NCI-H446 treated with DMSO at 0.1 percent for 48 hours (cell line): ENCODE results near the gene ATP2B2.
"Not testable (repeated sequence)": the region's sequence is repeated elsewhere in the genome, so short reads cannot be mapped to it uniquely, and the experiment has no call there.

Source experiments
- DNase-seq: peaks from one replicate; lab custom pipeline; 2025; lab: John Stamatoyannopoulos, UW

The ATP2B2 gene

GRCh38 chr3:10299679-10300078 lies 205.7 kb downstream of the ATP2B2 start:
- DNase-seq, result no peak

- DNase-seq, result no peak
Observed at GRCh38 chr3:10299175-10299574, 206.2 kb downstream of the ATP2B2 start.

- DNase-seq, result not testable (repeated sequence)
Observed at GRCh38 chr3:10298064-10298463, 207.3 kb downstream of the ATP2B2 start.

- DNase-seq, result no peak
Observed at GRCh38 chr3:10294030-10294586, 211.3 kb downstream of the ATP2B2 start.

- no peak for DNase-seq
Observed at GRCh38 chr3:10292505-10293419, 212.6 kb downstream of the ATP2B2 start, which contains the start of gene GHRL. Gene GHRL, minus strand, starts transcription at chr3:10292947. Its CDS starts 2,767 bp downstream, at chr3:10290180.

- no peak for DNase-seq
Observed at GRCh38 chr3:10291641-10292040, 213.7 kb downstream of the ATP2B2 start.

- DNase-seq, result no peak
Observed at GRCh38 chr3:10290481-10291176, 214.8 kb downstream of the ATP2B2 start.

- no peak for DNase-seq
Observed at GRCh38 chr3:10289787-10290355, 215.5 kb downstream of the ATP2B2 start.

GRCh38 chr3:10289077-10289476 lies 216.3 kb downstream of the ATP2B2 start:
- DNase-seq, result no peak

- DNase-seq, result no peak
Observed at GRCh38 chr3:10288575-10288960, 216.8 kb downstream of the ATP2B2 start.

- no peak for DNase-seq
Observed at GRCh38 chr3:10287936-10288574, 217.3 kb downstream of the ATP2B2 start.

- no peak for DNase-seq
Observed at GRCh38 chr3:10286596-10287295, 218.6 kb downstream of the ATP2B2 start.

- no peak for DNase-seq
Observed at GRCh38 chr3:10286133-10286524, 219.3 kb downstream of the ATP2B2 start.

GRCh38 chr3:10285272-10286132 lies 219.9 kb downstream of the ATP2B2 start:
- no peak for DNase-seq

- no peak for DNase-seq
Observed at GRCh38 chr3:10284496-10284895, 220.9 kb downstream of the ATP2B2 start.

- no peak for DNase-seq
Observed at GRCh38 chr3:10283638-10284037, 221.7 kb downstream of the ATP2B2 start.

- DNase-seq, result no peak
Observed at GRCh38 chr3:10281951-10282350, 223.4 kb downstream of the ATP2B2 start.

- no peak for DNase-seq
Observed at GRCh38 chr3:10280571-10280970, 224.8 kb downstream of the ATP2B2 start.

- DNase-seq, result no peak
Observed at GRCh38 chr3:10280177-10280529, 225.2 kb downstream of the ATP2B2 start.

GRCh38 chr3:10279384-10280176 lies 225.8 kb downstream of the ATP2B2 start:
- no peak for DNase-seq
